K562 (cell line): ENCODE results near the gene CTNNA3.

Source experiments
- CTCF ChIP-seq, 3 experiments: IDR thresholded peaks in 2 of 3; conservative IDR thresholded peaks in 1 of 3; 2 replicates each; pipeline ENCODE4 v1.5.1; 2011 to 2012; ENCODE audit warnings: low read length in 3 of 3, mild to moderate bottlenecking in 3 of 3, control low read depth in 2 of 3, improper control_type of control experiment in 1 of 3, inconsistent platforms in 1 of 3, low read depth in 1 of 3, mixed read lengths in 1 of 3, moderate library complexity in 1 of 3; ENCODE audit not compliant: insufficient read depth in 2 of 3
- ELK1 ChIP-seq: sonication (generic); formaldehyde crosslinking; IDR thresholded peaks from 2 replicates; pipeline ENCODE4 v1.8.1; 2022; ENCODE audit warnings: missing genetic modification reagents
- HDAC6 ChIP-seq: IDR thresholded peaks from 2 replicates; pipeline ENCODE4 v1.6.1; 2012; ENCODE audit warnings: low read depth, mild to moderate bottlenecking, control low read depth, inconsistent platforms, low read length, moderate library complexity
- KDM5B ChIP-seq: fragments of 200-600 bp; sonication (generic); IDR thresholded peaks from 2 replicates; pipeline ENCODE4 v1.6.1; 2012; ENCODE audit warnings: low read depth, mild to moderate bottlenecking, moderate library complexity, low read length, control low read depth, inconsistent platforms; ENCODE audit not compliant: insufficient replicate concordance
- PHB2 ChIP-seq: fragments of 450-650 bp; IDR thresholded peaks from 2 replicates; pipeline ENCODE4 v1.6.1; 2017; ENCODE audit warnings: low read depth
- POLR2AphosphoS5 ChIP-seq: IDR thresholded peaks from 2 replicates; pipeline ENCODE4 v1.6.1; 2011; ENCODE audit warnings: mild to moderate bottlenecking, low read depth, low read length, moderate library complexity; ENCODE audit not compliant: control insufficient read depth, insufficient read depth
- PRDM10 ChIP-seq: fragments of 450-650 bp; IDR thresholded peaks from 2 replicates; pipeline ENCODE4 v1.6.1; 2018; ENCODE audit not compliant: partially characterized antibody
- SRF ChIP-seq, 2 experiments: fragments of 250-450, 450-650 bp in 1 of 2; sonication (Bioruptor Pico) in 1 of 2; sonication (generic) in 1 of 2; formaldehyde crosslinking; IDR thresholded peaks; 2 replicates each; pipeline versions ENCODE4 v1.5.0 to v1.5.1; 2020 to 2022; ENCODE audit warnings: mild to moderate bottlenecking in 1 of 2, missing genetic modification reagents in 1 of 2
- TCF7L2 ChIP-seq: fragments of 150-350 bp; IDR thresholded peaks from 2 replicates; pipeline ENCODE4 v1.6.1; 2016; ENCODE audit warnings: low read depth, mild to moderate bottlenecking, low read length, moderate library complexity
- YBX1 ChIP-seq: fragments of 450-650 bp; IDR thresholded peaks from 2 replicates; pipeline ENCODE4 v1.7.1; 2016; ENCODE audit warnings: mild to moderate bottlenecking

GRCh38 chr10:66852811-66853210 is 843.2 kb downstream of the CTNNA3 start:
- no peak for TF ChIP-seq HDAC6
- no peak for TF ChIP-seq PRDM10
- TF ChIP-seq CTCF (IDR thresholded peaks at IDR 0.05 in 2 of 3, conservative IDR thresholded peaks at IDR 0.05 in 1 of 3; ENCODE audit: insufficient read depth in 2 of 3, low read depth in 1 of 3, low read length in 3 of 3): no peak
- no peak for TF ChIP-seq PHB2
- TF ChIP-seq YBX1: no peak
- no peak for TF ChIP-seq SRF (CRISPR knock-in tag; IDR thresholded peaks at IDR 0.05)
- no peak for TF ChIP-seq KDM5B
- no peak for TF ChIP-seq POLR2AphosphoS5
- no peak for TF ChIP-seq TCF7L2
- no peak for TF ChIP-seq ELK1 (CRISPR knock-in tag)
